Lung microvascular endothelial cell (primary cell): ENCODE results near the gene PTPN13. TPM values are rescaled to one million over a fixed set of nuclear protein-coding genes. Genes with fewer than 3 reads are reported as not detected.

Source experiments
- DNase-seq, 2 donors: peaks; one replicate each; pipeline versions ENCODE4 v3.0.0 to v3.0.0-alpha.2; 2010; ENCODE audit warnings: low read depth in 2 of 2
- total RNA-seq: library from RNA; depleted of rRNA; stranded (reverse); fragments of >200 nt; gene quantifications from 2 replicates; pipeline ENCODE4 v1.2.1, GENCODE V29; 2014

The PTPN13 gene
- 0.20 and 0.22 TPM in 2 replicates for total RNA-seq

GRCh38 chr4:86593688-86594558 lies at the start of gene PTPN13:
Gene PTPN13, plus strand, starts transcription at chr4:86594315. Its CDS starts 40,942 bp downstream, at chr4:86635257.
- peak; percentile 59 to 83 for DNase-seq

GRCh38 chr4:86547140-86547539 lies 47.0 kb upstream of the PTPN13 start:
- no peak for DNase-seq

- no peak for DNase-seq
These were observed 44.8 kb upstream of the PTPN13 start for GRCh38 chr4:86549163-86549788.

GRCh38 chr4:86551387-86551786 lies 42.7 kb upstream of the PTPN13 start:
- no peak for DNase-seq

- DNase-seq, result no peak
These were observed 39.5 kb upstream of the PTPN13 start for GRCh38 chr4:86554646-86555045.

GRCh38 chr4:86556791-86557415 lies 37.2 kb upstream of the PTPN13 start:
- no peak for DNase-seq

- DNase-seq, result no peak
These were observed 36.6 kb upstream of the PTPN13 start for GRCh38 chr4:86557526-86557925.

- DNase-seq, result no peak
These were observed 35.9 kb upstream of the PTPN13 start for GRCh38 chr4:86558258-86558657.

GRCh38 chr4:86558797-86559196 lies 35.3 kb upstream of the PTPN13 start:
- no peak for DNase-seq

GRCh38 chr4:86560447-86560846 lies 33.7 kb upstream of the PTPN13 start:
- DNase-seq, result no peak

GRCh38 chr4:86561256-86561655 lies 32.9 kb upstream of the PTPN13 start:
- DNase-seq, result no peak

GRCh38 chr4:86563416-86563815 lies 30.7 kb upstream of the PTPN13 start:
- no peak for DNase-seq

- DNase-seq, result no peak
These were observed 29.3 kb upstream of the PTPN13 start for GRCh38 chr4:86564795-86565194.

- DNase-seq, result no peak
These were observed 28.5 kb upstream of the PTPN13 start for GRCh38 chr4:86565651-86566050.

GRCh38 chr4:86569103-86569870 lies 24.8 kb upstream of the PTPN13 start:
- no peak for DNase-seq

GRCh38 chr4:86579941-86580340 lies 14.2 kb upstream of the PTPN13 start:
- no peak for DNase-seq

GRCh38 chr4:86582410-86582809 lies 11.7 kb upstream of the PTPN13 start:
- DNase-seq, result no peak

- DNase-seq, result no peak
These were observed 7.9 kb upstream of the PTPN13 start for GRCh38 chr4:86586160-86586572.

- DNase-seq, result no peak
These were observed 7.3 kb upstream of the PTPN13 start for GRCh38 chr4:86586626-86587380.

GRCh38 chr4:86587381-86588140 lies 6.6 kb upstream of the PTPN13 start:
- no peak for DNase-seq
